CD4-positive, alpha-beta T cell treated with Interleukin-17A for 1 hour (primary cell): ENCODE measurements around the gene HPSE2.
"Not testable (repeated sequence)": the region's sequence is repeated elsewhere in the genome, so short reads cannot be mapped to it uniquely, and the experiment has no call there.

Experiments
- DNase-seq: peaks from one replicate; pipeline ENCODE4 v3.0.0-alpha.2; 2020

Gene HPSE2

DNA sequence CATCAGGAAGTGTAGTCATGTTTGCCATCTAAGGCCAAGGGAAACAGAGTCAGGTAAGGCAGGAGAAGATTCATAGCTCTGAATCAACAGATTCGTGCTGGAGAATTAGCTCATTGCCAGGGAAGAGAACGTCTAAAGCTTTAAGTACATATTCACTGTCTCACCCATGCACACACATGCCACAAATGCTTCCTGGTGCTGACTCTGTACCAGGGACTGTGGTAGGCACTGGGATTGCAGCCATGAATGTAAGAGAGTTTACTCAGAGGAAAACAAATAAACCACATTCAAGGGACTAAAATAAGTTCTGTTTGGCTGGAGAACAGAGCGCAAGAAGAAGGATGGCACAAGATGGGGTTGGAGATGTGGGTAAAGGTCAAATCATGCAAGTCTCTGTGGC, 699.1 kb downstream of the HPSE2 start:
- no peak for DNase-seq

DNA sequence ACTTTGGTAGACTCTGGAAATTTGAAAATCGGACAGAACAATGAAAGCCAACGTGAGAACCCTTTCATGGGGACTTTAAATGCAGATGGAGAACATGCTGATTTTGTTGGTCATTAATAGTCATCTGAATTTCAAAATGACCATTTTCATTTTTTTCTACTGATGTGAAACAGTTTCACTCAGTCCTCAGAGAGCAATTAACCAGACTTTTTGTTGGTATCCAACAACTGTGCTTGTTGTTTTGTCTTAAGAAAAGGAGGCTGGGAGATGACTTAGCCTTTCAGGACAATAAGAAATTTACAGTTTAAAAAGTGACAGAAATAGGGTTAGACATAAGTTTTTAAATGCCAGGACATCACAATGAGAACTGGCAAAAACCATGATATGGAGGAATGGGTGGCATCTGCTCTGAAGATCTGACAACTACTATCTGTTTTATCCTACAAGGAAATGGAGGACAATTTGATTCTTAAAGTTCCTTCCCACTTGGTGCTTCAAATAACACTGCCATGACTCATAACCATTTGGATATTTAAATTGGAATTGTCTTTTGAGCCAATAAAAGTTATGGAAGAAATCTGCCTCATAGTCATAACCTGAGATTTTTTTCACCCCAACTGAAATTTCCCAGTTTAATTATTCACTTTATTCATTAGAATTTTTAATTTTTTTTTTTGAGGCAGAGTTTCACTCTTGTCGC, 701.8 kb downstream of the HPSE2 start:
- no peak for DNase-seq

- no peak for DNase-seq
These were observed 702.4 kb downstream of the HPSE2 start for GRCh38 chr10:98533241-98533640.

- no peak for DNase-seq
These were observed 706.9 kb downstream of the HPSE2 start for GRCh38 chr10:98528805-98529183.

- DNase-seq: no peak
These were observed 707.4 kb downstream of the HPSE2 start for GRCh38 chr10:98528166-98528804.

- DNase-seq: no peak
These were observed 709.7 kb downstream of the HPSE2 start for GRCh38 chr10:98525969-98526368.

- no peak for DNase-seq
These were observed 711.5 kb downstream of the HPSE2 start for GRCh38 chr10:98524124-98524523.

- no peak for DNase-seq
These were observed 715.8 kb downstream of the HPSE2 start for GRCh38 chr10:98519841-98520240.

DNA sequence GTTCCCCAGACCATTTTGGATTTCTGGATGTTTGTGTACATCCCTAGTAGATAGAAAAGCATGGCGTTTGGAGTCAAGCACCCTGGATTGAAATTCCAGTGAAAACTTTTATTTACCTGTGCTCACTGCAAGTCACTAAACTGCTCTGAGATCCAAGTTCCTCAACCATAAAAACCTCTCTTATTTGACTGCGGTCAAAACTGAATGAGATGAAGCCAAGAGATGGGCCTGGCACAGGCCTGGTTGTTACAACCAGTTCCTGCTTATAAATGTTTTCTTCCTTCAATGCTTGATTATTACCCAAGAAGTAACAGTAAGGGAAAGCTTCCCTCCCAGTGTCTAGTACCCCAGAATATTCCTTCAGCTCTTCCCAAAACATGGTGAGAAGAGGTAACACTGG, 718.0 kb downstream of the HPSE2 start:
- DNase-seq: no peak

- DNase-seq: no peak
These were observed 719.3 kb downstream of the HPSE2 start for GRCh38 chr10:98516352-98516751.

DNA sequence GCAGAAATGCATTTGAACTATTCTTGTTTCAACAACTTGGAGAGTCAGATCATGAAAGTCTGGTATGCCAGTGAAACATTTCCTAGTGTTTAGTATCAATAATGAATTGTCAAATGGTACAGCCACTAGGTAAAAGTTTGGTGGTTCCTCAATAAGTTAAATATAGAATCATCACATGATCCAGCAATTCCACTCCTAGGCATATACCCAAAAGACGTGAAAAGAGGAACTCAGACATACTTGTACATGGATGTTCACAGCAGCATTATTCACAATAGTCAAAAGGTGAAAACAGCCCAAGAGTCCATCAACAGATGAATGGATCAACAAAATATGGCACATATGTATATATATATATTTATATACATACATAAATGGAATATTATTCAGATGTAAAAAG, 721.9 kb downstream of the HPSE2 start:
- no peak for DNase-seq

DNA sequence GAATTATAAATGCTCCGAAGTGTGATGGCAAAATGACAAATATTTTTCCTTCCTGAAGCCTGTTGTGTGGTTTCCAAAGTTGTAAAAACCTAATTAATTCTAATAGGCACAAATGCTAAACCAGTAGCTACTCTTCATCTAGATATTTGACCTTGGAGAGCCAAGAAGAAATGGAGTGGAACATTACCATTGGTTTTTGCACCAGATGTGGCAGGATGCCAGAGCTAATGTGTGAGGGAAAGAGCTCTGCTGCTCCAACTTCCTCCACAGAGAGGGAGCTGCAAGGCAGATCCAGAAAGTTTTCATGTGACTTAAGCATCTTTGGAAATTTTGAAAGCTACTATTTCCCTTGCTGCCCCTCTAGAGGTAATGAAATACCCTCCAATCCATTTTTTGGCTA, 723.8 kb downstream of the HPSE2 start:
- no peak for DNase-seq

- DNase-seq: no peak
These were observed 725.1 kb downstream of the HPSE2 start for GRCh38 chr10:98510412-98510995.

DNA sequence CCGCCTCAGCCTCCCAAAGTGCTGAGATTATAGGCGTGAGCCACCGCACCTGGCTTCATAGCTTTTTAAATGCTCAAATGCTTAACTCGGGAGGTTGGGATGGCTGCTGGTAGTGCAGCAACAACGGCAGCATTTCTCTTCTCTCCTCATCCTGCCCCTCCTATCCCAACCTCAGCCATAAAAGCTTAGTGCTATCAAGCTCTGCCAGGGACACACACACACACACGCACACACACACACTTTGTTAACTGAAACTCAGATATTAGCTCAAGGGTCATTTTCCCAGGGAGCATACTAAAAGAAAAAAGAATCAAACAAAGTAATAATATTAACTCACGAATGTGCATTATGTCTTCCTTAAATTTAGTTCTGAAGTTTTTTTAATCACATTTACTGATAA, 725.9 kb downstream of the HPSE2 start:
- no peak for DNase-seq

DNA sequence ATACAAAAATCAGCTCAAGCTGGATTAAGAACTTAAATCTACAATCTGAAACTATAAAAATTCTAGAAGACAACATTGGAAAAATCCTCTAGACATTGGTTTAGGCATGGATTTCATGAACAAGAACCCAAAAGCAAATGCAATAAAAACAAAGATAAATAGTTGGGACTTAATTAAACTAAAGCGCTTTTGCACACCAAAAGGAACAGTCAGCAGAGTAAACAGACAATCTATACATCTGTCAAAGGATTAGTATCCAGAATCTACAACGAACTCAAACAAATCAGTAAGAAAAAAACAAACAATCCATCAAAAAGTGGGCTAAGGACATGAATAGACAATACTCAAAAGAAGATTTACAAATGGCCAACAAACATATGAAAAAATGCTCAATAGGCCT, 733.1 kb downstream of the HPSE2 start:
- not testable (repeated sequence) for DNase-seq

DNA sequence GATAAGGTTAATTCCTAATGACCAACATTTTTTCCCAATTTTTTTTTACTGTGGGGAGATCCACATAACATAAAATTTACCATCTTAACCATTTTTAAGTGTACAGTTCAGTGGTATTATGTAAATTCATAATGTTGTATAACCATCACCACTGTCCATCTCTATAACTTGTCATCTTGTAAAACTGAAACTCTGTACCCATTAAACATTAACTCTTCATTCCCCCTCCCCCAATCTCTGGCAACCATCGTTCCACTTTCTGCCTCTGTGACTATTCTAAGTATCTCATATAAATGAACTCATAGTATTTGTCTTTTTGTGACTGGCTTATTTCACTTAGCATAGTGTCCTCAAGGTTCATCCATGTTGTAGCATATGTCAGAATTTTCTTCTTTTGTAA, 742.9 kb downstream of the HPSE2 start:
- DNase-seq: no peak

GRCh38 chr10:98489561-98490481, 745.8 kb downstream of the HPSE2 start:
- DNase-seq: no peak

DNA sequence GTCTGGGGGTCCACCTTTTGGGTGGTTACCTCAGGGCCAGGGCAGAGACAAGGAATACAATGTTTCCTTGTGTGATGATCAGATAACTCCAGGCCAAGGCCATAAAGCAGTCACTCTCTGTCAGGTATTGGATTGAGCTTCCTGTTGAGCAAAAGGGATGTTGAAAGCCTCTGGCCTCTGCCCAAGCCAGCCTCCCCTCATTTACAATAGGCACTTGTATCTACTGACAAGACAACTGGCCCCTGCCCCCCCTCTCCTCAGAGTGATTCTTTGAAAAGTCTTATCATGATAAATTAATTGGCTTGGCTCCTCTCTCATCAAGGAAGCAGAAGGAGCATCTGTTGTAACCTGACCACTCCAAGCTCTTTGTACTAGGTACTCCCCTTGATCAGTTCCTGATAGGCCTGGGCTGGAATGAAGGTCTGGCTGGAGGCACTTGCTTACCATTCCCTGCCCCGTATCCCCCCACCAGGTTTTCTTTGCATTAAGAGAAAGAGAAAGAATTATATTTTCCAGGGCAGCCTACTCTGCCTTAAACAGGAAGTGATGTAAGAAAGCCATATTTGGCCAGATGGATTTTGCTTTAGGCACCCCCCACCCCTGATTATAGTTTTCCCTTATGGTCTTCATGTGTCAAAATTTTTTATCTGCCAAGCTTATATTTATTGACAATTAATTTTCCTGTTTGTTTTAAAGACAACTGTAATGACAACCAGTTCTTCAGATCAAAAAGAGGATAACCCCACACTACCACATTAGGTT, 746.8 kb downstream of the HPSE2 start:
- no peak for DNase-seq

DNA sequence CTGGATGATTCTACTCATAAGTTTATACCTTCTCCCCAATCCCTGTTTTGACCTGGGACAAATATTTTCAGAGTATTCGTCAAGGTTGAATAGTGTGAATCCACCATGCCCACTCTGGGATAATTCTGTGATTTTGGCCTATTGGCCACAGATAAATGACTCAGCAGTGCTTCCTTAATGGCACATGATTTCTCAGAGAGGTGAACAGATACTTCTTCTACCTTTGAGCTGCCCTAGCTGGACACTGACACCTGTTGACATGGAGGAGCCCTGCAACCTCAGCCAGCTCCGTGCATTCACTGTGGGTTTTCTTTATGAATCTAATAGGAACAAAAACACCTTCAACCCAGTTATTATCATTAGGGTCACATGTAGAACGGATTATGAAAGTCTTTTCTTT, 748.0 kb downstream of the HPSE2 start:
- no peak for DNase-seq

- no peak for DNase-seq
These were observed 749.2 kb downstream of the HPSE2 start for GRCh38 chr10:98486421-98486820.

GRCh38 chr10:98485959-98486358, 749.7 kb downstream of the HPSE2 start:
- no peak for DNase-seq

GRCh38 chr10:98483658-98484057, 752.0 kb downstream of the HPSE2 start:
- DNase-seq: no peak

DNA sequence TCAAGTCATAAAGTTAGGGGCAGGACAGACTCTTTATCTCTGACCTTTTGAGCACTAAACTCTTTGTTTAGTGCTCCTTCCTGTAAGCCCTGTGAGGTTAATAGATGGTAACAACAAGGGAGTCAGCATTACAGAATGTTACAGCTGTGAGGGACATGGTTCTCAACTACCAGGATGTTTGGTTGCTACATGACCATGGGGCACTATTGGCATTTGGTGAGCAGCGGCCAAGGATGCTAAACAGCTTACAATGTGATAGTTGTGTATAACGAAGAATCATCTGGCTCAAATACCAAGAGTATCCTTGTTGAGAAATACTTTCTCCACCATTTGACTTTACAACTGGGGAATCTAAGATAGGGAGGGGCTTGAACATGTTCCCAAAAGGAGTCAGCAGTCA, 753.6 kb downstream of the HPSE2 start:
- no peak for DNase-seq
